Activated CD4-positive, alpha-beta T cell treated with anti-CD3 and anti-CD28 coated beads, Interleukin-2, amount 10 ng/mL, durations not matched to agents 7 days and 5 days (primary cell): ENCODE results near the gene SORCS2. TPM values are rescaled to one million over a fixed set of nuclear protein-coding genes. Genes with fewer than 3 reads are reported as not detected.

Experiments
- CTCF ChIA-PET: fragments of 350-600 bp; sonication (Branson Sonifier 250); formaldehyde crosslinking; loops from one replicate; lab custom pipeline; 2021; ENCODE audit warnings: antibody characterized with exemption; lab: Charles Lee
- POLR2A ChIA-PET: fragments of 350-600 bp; sonication (Branson Sonifier 250); formaldehyde crosslinking; loops from one replicate; lab custom pipeline; 2021; ENCODE audit warnings: antibody characterized with exemption; lab: Charles Lee
- DNase-seq: peaks from one replicate; pipeline ENCODE4 v3.0.0-alpha.2; 2020
- H3K27ac Mint-ChIP-seq: one replicate; pipeline ENCODE4 v1.8.0; 2021; ENCODE audit warnings: mild to moderate bottlenecking, moderate library complexity, mixed read lengths
- H3K27me3 Mint-ChIP-seq: one replicate; pipeline ENCODE4 v1.8.0; 2021; ENCODE audit warnings: mixed read lengths
- H3K36me3 Mint-ChIP-seq: one replicate; pipeline ENCODE4 v1.8.0; 2021; ENCODE audit warnings: low read depth, mixed read lengths
- H3K4me1 Mint-ChIP-seq: one replicate; pipeline ENCODE4 v1.8.0; 2021; ENCODE audit warnings: mixed read lengths
- H3K4me3 Mint-ChIP-seq: one replicate; pipeline ENCODE4 v1.8.0; 2021; ENCODE audit warnings: mild to moderate bottlenecking, moderate library complexity, mixed read lengths
- H3K9me3 Mint-ChIP-seq: one replicate; pipeline ENCODE4 v1.8.0; 2021; ENCODE audit warnings: mixed read lengths
- total RNA-seq, 2 experiments: library from RNA; stranded (reverse); gene quantifications; one replicate each; pipeline ENCODE4 v1.2.3, GENCODE V29; 2021

The SORCS2 gene
- total RNA-seq, 2 experiments from 2014 or later, result not detected

DNA sequence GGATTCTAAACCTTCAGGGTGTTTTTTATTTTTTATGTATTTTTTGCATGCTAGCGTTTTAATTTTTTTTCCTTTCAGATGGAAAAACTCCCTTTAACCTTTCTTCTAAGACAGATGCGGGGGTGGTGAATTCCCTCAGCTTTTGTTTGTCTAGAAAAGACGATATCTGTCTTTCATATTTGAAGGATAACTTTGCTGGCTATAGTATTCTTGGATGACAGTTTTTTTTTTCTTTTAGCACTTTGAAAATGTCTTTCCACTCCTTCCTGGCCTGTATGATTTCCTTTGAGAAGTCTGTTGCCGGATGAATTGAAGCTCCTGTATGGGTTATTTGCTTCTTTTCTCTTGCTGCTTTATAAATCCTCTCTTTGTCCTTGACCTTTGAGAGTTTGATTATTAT is 215.8 kb downstream of the SORCS2 start:
- no peak overlapping the region for H3K4me3 Mint-ChIP-seq
- peaks cover 9% of the 10 kb centered on the region for H3K27me3 Mint-ChIP-seq

DNA sequence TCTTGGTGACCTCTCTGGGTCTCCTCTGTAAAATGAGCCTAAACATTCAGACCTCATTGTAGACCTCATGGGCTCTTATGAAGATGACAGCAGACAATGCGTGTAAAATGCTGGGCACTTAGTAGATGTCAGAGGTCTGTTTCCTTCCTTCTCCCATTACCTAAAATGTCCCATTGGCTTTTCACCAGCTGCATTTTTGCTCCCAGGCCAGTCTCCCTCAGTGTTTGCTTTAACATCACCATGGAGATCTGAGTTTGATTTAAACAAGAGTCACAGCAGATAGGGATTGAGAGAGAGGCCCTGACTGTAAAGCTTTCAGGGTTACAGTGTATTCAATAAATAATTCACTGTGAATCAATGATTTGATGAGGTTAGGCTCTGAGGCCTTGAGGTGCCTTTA is 218.1 kb downstream of the SORCS2 start:
- Mint-ChIP-seq H3K9me3 (peaks cover 14% of the 10 kb centered on the region), H3K36me3 (no peaks in the 10 kb centered on the region), H3K4me3 (no peak overlapping the region), H3K27me3 (peaks cover 13% of the 10 kb centered on the region), H3K4me1 (no peaks in the 10 kb centered on the region), H3K27ac (no peak overlapping the region)
- POLR2A ChIA-PET, result no interaction called here
- CTCF ChIA-PET, result no interaction called here
- no peak for DNase-seq

More for the DNA sequence above, 215.8 kb downstream of the SORCS2 start:
- no peaks in the 10 kb centered on the region for H3K36me3 Mint-ChIP-seq
- no peaks in the 10 kb centered on the region for H3K4me1 Mint-ChIP-seq
- ChIA-PET POLR2A (no interaction called here), CTCF (no interaction called here)
- peaks cover 14% of the 10 kb centered on the region for H3K9me3 Mint-ChIP-seq
- DNase-seq, result no peak
- H3K27ac Mint-ChIP-seq, result no peak overlapping the region

DNA sequence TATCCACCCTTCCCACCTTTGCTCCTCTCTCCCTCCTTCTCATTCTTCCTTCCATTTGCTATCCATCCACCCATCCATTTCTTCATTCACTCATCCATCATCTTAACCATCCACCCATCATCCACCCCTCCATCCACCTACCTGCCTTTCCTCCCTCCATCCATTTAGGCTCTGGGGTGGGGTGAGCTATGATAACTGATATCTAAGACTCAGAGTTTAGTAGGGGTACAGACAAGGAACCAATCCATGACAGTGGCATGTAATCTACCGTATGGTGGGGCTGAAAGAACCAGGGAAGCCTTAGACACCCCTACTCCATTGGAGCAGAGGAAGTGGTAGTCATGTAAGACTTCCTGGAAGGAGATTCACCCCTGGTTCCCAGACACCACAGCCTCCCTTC is 219.2 kb downstream of the SORCS2 start:
- Mint-ChIP-seq H3K27ac (no peak overlapping the region), H3K36me3 (no peaks in the 10 kb centered on the region), H3K9me3 (peaks cover 20% of the 10 kb centered on the region), H3K4me1 (no peaks in the 10 kb centered on the region), H3K4me3 (no peak overlapping the region), H3K27me3 (peaks cover 7% of the 10 kb centered on the region)
- no peak for DNase-seq
- ChIA-PET POLR2A (no interaction called here), CTCF (no interaction called here)

DNA sequence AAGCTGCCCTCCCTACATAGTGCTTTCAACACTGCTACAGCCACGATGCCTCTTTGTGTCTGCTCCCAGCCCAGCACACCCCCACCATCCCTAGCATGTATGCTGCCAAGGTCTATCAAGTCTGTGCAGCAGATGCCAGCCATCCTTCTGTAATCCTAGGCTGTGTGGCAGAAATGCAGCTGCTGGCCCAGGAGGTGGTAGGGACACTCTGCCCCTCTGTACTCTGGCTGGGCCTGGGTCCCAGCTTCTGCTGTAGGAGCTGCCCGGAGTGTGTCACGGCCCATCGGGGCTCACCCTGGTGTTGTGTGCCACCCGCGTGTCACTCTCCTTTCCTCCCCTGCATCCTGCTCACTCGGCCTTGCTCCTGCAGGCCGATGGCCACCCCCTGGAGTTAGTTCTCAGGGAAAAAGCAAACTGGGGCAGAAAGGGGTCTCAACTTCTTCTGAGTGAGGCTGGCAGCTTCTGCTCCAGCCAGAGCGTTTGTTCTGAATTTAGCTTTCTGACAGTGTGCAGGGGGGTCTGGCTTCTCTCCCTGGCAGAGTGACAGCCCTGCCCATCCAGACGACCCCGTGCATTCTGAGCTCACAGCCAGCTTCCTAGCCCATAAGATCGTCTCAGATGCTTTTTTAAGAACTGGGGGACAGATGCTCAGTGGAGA is 219.7 kb downstream of the SORCS2 start:
- Mint-ChIP-seq H3K27me3 (peaks cover 7% of the 10 kb centered on the region), H3K9me3 (peaks cover 25% of the 10 kb centered on the region), H3K36me3 (no peaks in the 10 kb centered on the region), H3K4me1 (no peaks in the 10 kb centered on the region), H3K27ac (no peak overlapping the region), H3K4me3 (no peak overlapping the region)
- DNase-seq, result no peak
- ChIA-PET CTCF (no interaction called here), POLR2A (no interaction called here)

DNA sequence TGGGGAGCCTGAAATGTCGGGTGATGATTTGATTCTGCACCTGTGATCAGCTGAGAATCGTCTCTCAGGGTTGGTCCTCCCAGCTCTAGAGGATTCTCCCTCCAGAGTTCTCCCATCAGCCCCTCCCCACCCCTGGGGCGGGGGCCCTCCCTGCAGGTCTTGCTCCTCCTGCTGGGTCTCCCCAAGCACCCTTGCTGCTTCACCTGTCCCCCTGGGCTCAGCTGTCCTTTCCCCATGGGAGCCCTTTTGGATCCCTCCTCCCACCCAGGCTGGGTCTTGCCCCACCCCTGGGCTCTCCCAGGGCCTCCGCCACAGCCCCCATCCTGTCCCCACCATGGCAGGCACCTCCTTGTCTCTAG is 220.2 kb downstream of the SORCS2 start:
- Mint-ChIP-seq H3K9me3 (peaks cover 25% of the 10 kb centered on the region), H3K4me1 (no peaks in the 10 kb centered on the region), H3K4me3 (no peak overlapping the region), H3K36me3 (no peaks in the 10 kb centered on the region), H3K27ac (no peak overlapping the region), H3K27me3 (peaks cover 7% of the 10 kb centered on the region)
- POLR2A ChIA-PET, result no interaction called here
- CTCF ChIA-PET, result no interaction called here
- DNase-seq, result no peak

DNA sequence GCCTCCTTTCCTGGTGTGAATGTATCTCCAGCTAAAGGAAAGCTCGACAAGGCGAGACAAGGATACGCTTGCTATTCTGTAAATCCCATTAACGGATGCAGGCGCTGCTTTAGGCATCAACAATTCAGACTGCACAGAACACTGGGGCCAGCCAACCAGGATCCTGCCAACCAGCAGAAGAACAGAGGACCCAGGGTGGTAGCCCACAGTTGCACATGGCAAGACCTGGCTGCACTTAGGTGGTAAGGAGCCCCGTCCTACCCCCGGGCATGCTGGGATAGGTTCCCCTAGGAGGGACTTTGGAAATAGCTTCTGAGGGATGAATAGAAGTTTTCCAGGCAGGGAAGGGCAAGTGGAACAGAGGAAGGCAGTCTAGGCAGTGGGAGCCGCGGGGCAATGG is 221.7 kb downstream of the SORCS2 start:
- peaks cover 23% of the 10 kb centered on the region for H3K9me3 Mint-ChIP-seq
- H3K36me3 Mint-ChIP-seq, result no peaks in the 10 kb centered on the region
- H3K4me1 Mint-ChIP-seq, result no peaks in the 10 kb centered on the region
- no peak overlapping the region for H3K27ac Mint-ChIP-seq
- H3K4me3 Mint-ChIP-seq, result no peak overlapping the region
- CTCF ChIA-PET, result no interaction called here
- DNase-seq, result no peak
- peaks cover 3% of the 10 kb centered on the region for H3K27me3 Mint-ChIP-seq
- POLR2A ChIA-PET, result no interaction called here

DNA sequence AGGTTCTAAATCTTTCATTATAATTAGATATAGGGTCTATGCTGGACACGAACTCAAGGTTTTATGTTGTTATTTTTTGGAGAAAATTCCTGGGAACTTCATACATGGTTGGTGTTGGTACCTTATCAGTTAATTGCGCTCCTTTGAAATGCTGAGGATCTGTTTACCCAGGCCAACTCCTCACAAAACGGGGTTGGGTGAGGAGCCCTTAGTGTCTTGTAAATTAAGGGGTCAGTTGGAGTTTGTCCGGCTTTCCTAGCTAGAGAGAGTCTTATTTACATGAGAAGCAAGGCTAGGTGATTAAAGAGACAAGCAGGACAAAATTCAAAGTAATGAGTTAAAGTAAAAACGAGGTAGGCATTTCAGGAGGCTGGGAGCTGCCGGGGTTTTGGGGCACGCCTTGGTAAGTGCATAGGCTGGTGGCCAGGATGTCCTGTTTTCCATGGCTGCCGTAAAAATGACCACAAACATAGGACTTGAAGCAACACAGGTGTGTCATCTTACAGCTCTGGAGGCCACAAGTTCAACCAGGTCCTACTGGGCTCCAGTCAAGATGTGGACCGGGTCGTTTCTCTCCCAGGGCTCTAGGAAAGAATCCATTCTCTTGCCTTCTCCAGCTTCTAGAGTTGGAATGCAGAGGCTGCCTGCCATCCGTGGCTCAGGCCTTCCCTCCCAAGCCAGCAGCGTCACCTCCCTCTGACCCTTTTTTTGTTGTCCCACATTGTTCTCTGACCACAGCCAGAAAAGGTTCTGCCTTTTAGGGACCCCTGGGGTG is 222.6 kb downstream of the SORCS2 start:
- H3K9me3 Mint-ChIP-seq, result peaks cover 20% of the 10 kb centered on the region
- POLR2A ChIA-PET, result no interaction called here
- H3K36me3 Mint-ChIP-seq, result no peaks in the 10 kb centered on the region
- no peak overlapping the region for H3K4me3 Mint-ChIP-seq
- no peak for DNase-seq
- peaks cover 3% of the 10 kb centered on the region for H3K27me3 Mint-ChIP-seq
- CTCF ChIA-PET, result no interaction called here
- no peak overlapping the region for H3K27ac Mint-ChIP-seq
- no peaks in the 10 kb centered on the region for H3K4me1 Mint-ChIP-seq

DNA sequence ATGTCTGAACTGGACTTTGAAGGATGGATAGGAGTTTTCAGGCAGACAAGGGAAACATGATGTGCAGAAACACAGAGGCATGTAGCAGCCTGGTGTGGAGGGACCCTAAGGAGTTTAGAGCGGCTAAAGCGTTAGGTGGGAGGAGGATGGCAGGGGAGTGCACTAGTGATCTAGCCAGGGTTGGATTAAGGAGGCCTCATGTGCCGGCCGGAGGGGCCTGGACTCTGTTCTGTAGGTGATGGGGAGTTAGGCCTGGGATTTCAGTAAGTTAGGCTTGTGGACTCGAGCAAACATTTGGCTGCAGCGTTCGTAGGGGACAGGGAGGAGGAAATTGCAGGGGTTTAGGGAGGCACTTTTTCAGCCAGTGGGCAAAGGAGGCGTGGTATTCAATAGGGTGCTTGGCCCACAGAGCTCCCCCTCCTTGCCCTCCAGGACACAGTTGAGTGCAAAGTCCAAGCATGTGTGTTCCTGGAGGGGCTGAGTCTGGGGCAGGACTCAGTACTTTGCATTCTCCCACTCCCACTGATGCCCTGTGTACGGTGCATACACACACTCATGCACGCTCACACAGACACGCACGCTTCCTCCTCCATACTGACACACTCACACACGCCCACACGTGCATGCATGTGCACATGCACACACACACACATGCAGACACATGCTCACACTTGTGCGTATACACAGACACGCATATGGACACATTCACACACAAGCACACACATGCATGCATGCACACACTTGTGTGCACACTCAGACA is 223.8 kb downstream of the SORCS2 start:
- Mint-ChIP-seq H3K4me3 (no peak overlapping the region), H3K27me3 (peaks cover 3% of the 10 kb centered on the region), H3K9me3 (peaks cover 17% of the 10 kb centered on the region), H3K36me3 (no peaks in the 10 kb centered on the region), H3K27ac (no peak overlapping the region), H3K4me1 (no peaks in the 10 kb centered on the region)
- CTCF ChIA-PET, result no interaction called here
- POLR2A ChIA-PET, result no interaction called here
- DNase-seq, result no peak

DNA sequence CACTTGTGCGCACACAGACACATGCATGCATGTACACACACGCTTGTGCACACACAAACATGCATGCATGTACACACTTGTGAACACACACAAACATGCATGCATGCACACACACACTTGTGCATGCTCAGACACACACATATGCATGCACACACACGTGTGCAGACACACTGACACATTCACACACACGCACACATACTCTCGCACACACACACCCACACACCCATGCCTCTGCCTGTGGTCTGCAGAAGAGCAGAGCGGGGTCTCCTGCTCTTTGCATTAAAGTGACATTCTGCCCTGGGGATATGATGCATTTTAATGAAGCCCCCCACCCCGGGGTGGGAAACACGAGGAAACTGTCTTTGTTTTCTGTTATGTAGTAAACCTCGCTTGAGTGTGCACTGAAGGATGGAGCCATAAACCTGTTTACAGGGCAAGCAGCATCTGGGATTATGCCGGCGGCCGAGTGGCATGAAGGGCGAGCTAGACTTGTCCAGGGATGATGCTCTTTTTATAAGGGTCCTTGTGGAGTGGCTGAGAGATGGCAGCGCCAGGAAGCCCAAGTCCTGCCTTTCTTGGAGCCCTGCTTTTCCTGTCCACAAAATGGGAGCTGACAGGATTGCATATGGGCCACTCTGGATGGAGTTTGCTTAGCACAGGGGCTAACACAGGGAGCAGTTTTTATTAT is 224.6 kb downstream of the SORCS2 start:
- H3K36me3 Mint-ChIP-seq, result no peaks in the 10 kb centered on the region
- peaks cover 17% of the 10 kb centered on the region for H3K9me3 Mint-ChIP-seq
- DNase-seq, result no peak
- H3K27ac Mint-ChIP-seq, result no peak overlapping the region
- no peak overlapping the region for H3K4me3 Mint-ChIP-seq
- CTCF ChIA-PET, result no interaction called here
- peaks cover 3% of the 10 kb centered on the region for H3K27me3 Mint-ChIP-seq
- POLR2A ChIA-PET, result no interaction called here
- H3K4me1 Mint-ChIP-seq, result no peaks in the 10 kb centered on the region

DNA sequence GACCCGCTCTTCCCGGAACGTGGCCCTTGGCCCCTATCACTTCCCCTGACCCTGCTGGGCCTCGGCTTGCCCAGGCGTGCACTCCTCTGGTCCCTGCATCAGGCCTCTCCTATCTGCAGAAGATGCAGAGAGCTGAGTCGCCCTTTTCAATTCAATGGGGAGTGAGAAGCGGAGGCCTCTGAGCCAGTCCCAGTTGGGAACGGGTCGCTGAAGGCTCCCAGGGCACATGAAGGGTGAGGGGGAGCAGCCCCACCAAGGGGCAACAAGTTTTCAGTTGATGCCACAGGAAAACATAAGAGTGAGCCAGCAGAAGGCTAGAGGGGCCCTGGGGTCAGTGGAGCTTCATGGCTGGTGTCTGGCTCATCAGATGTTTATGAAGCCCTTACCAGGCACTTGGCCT is 225.3 kb downstream of the SORCS2 start:
- Mint-ChIP-seq H3K36me3 (no peaks in the 10 kb centered on the region), H3K4me1 (no peaks in the 10 kb centered on the region), H3K27ac (no peak overlapping the region), H3K4me3 (no peak overlapping the region), H3K27me3 (peaks cover 3% of the 10 kb centered on the region), H3K9me3 (peaks cover 17% of the 10 kb centered on the region)
- ChIA-PET CTCF (interaction anchor here (1.1 kb wide), 1 partner anchor 21 kb away, joined by 3 read pairs; no protein-coding TSS in a partner anchor), POLR2A (no interaction called here)
- DNase-seq, result no peak

DNA sequence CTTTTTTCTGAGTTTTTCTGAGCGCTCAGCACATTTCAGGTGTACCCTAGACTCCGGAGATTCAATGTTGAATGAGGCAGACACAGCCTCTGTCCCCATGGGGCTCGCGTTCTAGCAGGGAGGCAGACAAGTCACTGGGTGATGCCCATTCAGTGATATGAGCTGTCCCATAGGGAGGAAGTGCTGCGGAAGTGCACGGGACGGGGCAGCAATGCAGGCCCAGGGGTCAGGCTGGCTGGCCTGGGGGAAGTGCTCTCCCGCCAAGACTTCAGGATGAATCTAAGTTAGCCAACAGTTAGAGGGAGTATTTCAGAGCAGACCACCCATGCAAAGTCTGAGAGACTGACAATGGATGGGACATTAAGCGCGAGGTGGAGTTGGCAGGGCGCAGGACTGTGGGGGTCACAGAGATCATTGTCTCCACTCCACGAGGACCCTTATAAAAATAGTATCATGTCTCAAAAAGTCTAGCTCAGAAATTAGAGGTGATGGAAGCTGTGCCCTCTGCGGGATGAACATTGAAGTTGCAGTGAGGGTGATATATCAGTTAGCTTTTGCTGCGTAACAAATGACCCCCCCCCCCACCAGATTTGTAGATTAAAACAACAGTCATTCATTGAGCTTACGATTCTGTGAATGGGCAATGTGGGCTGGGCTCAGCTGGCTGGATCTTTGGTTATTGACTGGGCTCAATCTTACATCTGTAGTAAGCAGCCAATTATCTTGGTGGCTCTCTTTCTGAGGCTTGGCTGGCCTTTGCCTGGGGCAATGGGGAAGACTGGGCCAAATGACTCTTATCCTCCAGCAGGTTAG is 226.0 kb downstream of the SORCS2 start:
- H3K4me3 Mint-ChIP-seq, result no peak overlapping the region

DNA sequence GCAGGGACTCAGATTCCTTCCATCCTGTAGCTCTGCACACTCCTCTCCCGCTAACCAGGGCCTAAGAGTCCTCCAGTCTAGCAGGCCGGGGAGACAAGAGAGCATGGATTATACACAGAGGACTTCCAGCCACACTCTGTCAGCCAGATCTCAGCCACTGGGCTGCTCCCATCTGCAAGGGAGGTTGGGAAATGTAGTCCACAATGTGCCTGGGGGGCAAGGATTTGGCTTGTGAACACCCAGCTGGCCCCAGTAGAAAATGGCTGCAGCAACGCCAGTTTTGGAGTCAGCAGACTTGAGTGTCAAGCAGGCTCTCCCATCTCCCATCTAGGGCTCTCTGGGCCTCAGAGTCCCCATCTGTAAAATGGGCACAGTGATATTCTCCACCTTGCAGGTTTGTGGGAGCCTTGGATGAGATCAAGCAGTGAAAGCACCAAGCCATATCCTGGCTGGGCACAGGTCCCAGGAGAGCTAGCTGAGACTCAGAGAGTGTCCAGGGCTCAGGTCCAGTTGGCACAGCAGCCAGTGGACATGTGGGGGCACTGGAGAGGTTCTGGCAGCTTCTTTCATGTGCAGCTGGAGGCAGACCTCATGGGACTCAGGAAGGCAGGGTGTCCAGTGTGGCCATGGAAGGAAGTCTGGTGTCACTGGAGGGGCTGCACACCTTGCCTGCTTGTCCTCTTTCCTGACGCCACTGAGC is 227.8 kb downstream of the SORCS2 start:
- H3K36me3 Mint-ChIP-seq, result no peaks in the 10 kb centered on the region
- no peak for DNase-seq
- H3K4me1 Mint-ChIP-seq, result no peaks in the 10 kb centered on the region
- ChIA-PET POLR2A (no interaction called here), CTCF (no interaction called here)
- H3K4me3 Mint-ChIP-seq, result no peak overlapping the region
- no peaks in the 10 kb centered on the region for H3K27me3 Mint-ChIP-seq
- peaks cover 17% of the 10 kb centered on the region for H3K9me3 Mint-ChIP-seq
- no peak overlapping the region for H3K27ac Mint-ChIP-seq

More for the DNA sequence above, 226.0 kb downstream of the SORCS2 start:
- peaks cover 3% of the 10 kb centered on the region for H3K27me3 Mint-ChIP-seq
- POLR2A ChIA-PET, result no interaction called here
- DNase-seq, result no peak
- H3K9me3 Mint-ChIP-seq, result peaks cover 17% of the 10 kb centered on the region
- no peaks in the 10 kb centered on the region for H3K36me3 Mint-ChIP-seq
- no peaks in the 10 kb centered on the region for H3K4me1 Mint-ChIP-seq
- no peak overlapping the region for H3K27ac Mint-ChIP-seq
- CTCF ChIA-PET, result interaction anchor here (1.1 kb wide), 1 partner anchor 22 kb away, joined by 3 read pairs; no protein-coding TSS in a partner anchor
